GM18511 (cell line): Measurements from ENCODE around the gene NIPAL3.
"Not testable (repeated sequence)": the region's sequence is repeated elsewhere in the genome, so short reads cannot be mapped to it uniquely, and the experiment has no call there.

ENCODE experiments used
- ATAC-seq: cut with Tn5 transposase; IDR thresholded peaks from one replicate; pipeline ENCODE4 v1.9.1; 2021; ENCODE audit warnings: mild to moderate bottlenecking, moderate library complexity; ENCODE audit not compliant: unreplicated experiment

Gene NIPAL3

DNA sequence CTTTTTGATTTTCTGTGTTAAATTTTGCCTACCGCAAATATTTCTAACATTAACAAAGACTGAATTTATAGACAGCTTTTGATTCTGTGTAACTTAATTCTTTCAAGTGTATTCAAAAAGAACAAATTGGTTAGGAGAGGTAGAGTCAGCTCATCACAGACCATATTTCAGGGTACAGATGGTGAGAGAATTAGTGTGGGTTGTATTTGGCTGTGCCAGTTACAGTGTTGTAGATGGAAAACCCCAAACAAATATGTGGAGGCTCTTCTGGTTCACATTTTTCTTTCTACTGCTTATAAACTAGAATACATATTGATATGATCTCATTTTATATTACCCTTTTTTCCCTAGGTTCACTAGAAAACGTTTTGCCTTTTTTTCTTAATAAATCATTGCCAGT lies 98.1 kb downstream of the NIPAL3 start:
- ATAC-seq: no peak

- no peak for ATAC-seq
Observed at GRCh38 chr1:24514946-24515345, 99.3 kb downstream of the NIPAL3 start.

DNA sequence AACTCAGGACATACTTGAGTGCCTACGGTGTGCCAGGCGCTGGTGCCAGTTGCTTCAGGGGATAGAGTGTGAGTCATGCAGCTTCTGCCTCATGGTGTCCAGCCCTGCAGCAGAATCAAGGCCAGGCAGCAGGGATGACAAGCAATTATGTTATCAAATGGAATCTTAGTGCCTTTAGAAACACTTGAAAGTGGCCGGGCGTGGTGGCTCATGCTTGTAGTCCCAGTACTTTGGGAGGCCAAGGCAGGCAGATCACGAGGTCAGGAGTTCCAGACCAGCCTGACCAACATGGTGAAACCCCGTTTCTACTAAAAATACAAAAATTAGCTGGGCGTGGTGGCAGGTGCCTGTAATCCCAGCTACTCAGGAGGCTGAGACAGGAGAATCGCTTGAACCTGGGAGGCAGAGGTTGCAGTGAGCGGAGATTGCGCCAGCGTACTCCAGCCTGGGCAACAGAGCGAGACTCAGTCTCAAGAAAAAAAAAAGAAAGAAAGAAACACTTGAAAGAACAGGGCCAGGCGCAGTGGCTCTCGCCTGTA lies 100.1 kb downstream of the NIPAL3 start:
- ATAC-seq: not testable (repeated sequence)

- ATAC-seq: no peak
Observed at GRCh38 chr1:24516506-24516905, 100.9 kb downstream of the NIPAL3 start.

DNA sequence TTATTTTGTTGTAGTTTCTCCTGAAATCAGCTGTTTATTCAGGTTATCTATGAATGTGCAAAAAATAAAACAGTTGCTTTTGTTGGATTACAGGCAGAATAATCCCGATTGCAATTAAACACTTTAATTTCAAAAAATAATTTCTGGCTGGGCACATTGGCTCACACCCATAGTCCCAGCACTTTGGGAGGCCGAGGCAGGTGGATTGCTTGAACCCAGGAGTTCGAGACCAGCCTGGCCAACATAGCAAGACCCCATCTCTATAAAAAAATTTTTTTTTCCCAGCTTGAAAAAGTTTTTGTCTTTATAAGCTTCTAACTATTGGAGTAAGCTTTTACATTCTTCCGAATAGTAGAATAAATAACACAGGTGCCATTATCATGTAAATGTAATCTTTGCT lies 102.3 kb downstream of the NIPAL3 start:
- ATAC-seq: no peak

- not testable (repeated sequence) for ATAC-seq
Observed at GRCh38 chr1:24520282-24520681, 104.7 kb downstream of the NIPAL3 start.
